BJ (cell line): ENCODE results near the gene SEZ6L. TPM values are rescaled to one million over a fixed set of nuclear protein-coding genes. Genes with fewer than 3 reads are reported as not detected.
A peak's percentile ranks its signal among the peaks of the same experiment; 100 is the strongest.

ENCODE experiments used
- CTCF ChIA-PET: fragments of 350-600 bp; formaldehyde crosslinking; extraction: SDS; loops from one replicate; lab custom pipeline; 2021; ENCODE audit warnings: antibody characterized with exemption, inconsistent platforms; lab: Yijun Ruan, JAX
- POLR2A ChIA-PET: fragments of 300-600 bp; sonication (Branson Sonifier 250); formaldehyde crosslinking; extraction: SDS; loops from one replicate; lab custom pipeline; 2021; ENCODE audit warnings: antibody characterized with exemption; lab: Charles Lee
- DNase-seq: peaks from one replicate; pipeline ENCODE4 v3.0.0-alpha.2; 2011; ENCODE audit warnings: low read depth
- H3K27me3 ChIP-seq: 2 replicates; pipeline ENCODE4 v1.6.0; 2011; ENCODE audit warnings: low read length; ENCODE audit not compliant: control insufficient read depth, insufficient read depth
- H3K36me3 ChIP-seq: 2 replicates; pipeline ENCODE4 v1.5.1; 2011; ENCODE audit warnings: low read length; ENCODE audit not compliant: control insufficient read depth, insufficient read depth
- H3K4me3 ChIP-seq: 2 replicates; pipeline ENCODE4 v1.5.1; 2011; ENCODE audit warnings: low read depth, mild to moderate bottlenecking, control low read depth, low read length
- CTCF ChIP-seq: IDR thresholded peaks from 2 replicates; pipeline ENCODE4 v1.5.1; 2011; ENCODE audit warnings: low read depth, mild to moderate bottlenecking, control low read depth, inconsistent platforms, low read length, moderate library complexity; ENCODE audit not compliant: insufficient read depth
- polyA plus RNA-seq: library from polyadenylated mRNA; depleted of rRNA; stranded (reverse); fragments of >200 nt; gene quantifications from 2 replicates; pipeline ENCODE4 v1.2.3, GENCODE V29; 2011

Gene SEZ6L
- polyA plus RNA-seq, 1 experiment, result 0.04 TPM

DNA sequence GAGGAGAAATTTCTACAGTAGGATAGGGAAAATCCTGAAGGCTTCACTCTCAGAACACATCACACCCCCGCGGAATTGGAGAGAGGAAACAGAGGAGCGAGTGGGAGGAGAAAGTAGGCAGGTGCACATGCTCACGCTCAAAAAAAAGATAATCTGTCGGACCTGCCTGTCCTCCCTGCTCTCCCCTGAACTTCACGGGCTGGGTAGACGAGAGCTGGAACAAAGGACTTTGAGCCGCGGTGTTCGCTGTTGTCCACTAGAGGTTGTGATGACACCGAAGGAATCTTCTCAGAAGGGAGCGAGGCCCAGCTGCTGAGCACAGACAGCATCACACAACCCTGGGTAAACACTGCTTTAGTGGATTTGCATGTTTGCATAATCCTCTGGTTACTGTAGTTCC lies 5.0 kb downstream of the SEZ6L start:
- no peak overlapping the region for H3K4me3 ChIP-seq
- no peak for DNase-seq
- H3K36me3 ChIP-seq, result no peaks in the 10 kb centered on the region
- ChIA-PET CTCF (interaction anchor here (0.7 to 1.8 kb wide), 2 partner anchors 184 to 193 kb away, joined by 3 to 4 read pairs; no protein-coding TSS in a partner anchor), POLR2A (no interaction called here)
- TF ChIP-seq CTCF, result peak; percentile 26; the same call in 1 of the 2 replicates
- peaks cover 13% of the 10 kb centered on the region for H3K27me3 ChIP-seq

GRCh38 chr22:26182723-26183122 lies 13.5 kb downstream of the SEZ6L start:
- TF ChIP-seq CTCF, result no peak
- DNase-seq, result no peak
- Histone ChIP-seq H3K36me3 (no peaks in the 10 kb centered on the region), H3K4me3 (no peak overlapping the region), H3K27me3 (no peaks in the 10 kb centered on the region)
- POLR2A ChIA-PET, result no interaction called here
- CTCF ChIA-PET, result interaction anchor here (3.5 kb wide), 1 partner anchor 11 kb away, joined by 17 read pairs; no protein-coding TSS in a partner anchor

- DNase-seq, result no peak
- ChIA-PET CTCF (interaction anchor here (1.2 kb wide), 1 partner anchor 13 kb away, joined by 7 read pairs; no protein-coding TSS in a partner anchor), POLR2A (no interaction called here)
- no peaks in the 10 kb centered on the region for H3K36me3 ChIP-seq
- H3K4me3 ChIP-seq, result no peak overlapping the region
- TF ChIP-seq CTCF, result no peak
- H3K27me3 ChIP-seq, result no peaks in the 10 kb centered on the region
Observed at GRCh38 chr22:26185190-26185589, 15.9 kb downstream of the SEZ6L start.

DNA sequence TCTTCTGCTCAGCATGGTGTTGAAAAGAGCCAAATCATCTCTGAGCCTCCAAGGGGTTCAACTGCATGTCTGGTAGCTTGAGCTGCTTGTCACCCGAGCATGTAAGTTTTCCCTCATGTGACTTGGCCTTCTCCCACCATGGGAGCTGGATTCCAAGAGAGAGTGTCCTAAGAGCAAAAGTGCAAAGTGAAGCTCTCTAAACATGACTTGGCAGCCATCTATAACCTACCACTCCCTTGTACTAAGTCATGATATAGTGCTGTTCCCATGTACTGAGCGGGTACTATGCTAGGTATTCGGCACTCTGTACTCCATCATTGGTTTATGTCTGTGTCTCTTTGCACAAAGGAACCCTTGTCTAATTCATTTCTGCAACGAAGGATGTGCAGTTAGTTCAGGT lies 19.1 kb downstream of the SEZ6L start:
- POLR2A ChIA-PET, result no interaction called here
- DNase-seq, result no peak

DNA sequence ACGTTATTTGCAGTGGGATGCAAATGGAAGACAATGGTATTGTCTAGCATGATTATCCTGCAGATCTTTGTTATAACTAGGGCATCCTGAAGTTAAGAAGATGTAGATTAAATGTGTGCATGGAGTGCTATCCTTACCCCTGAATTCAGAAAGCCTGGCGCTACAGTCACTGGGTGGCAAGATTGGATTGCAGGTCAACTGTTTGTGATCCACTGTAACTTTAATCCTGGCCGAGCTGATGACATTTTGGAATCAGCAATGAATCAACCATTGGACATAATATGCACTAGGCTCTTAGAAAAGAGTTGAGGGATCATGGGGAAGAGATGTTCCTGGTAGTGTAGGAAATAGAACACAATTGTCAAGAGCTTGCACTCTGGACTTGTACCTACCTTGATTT lies 25.1 kb downstream of the SEZ6L start:
- Histone ChIP-seq H3K4me3 (no peak overlapping the region), H3K36me3 (no peaks in the 10 kb centered on the region), H3K27me3 (no peaks in the 10 kb centered on the region)
- TF ChIP-seq CTCF, result no peak
- DNase-seq, result no peak
- POLR2A ChIA-PET, result no interaction called here
- CTCF ChIA-PET, result interaction anchor here (1.1 kb wide), 1 partner anchor 22 kb away, joined by 4 read pairs; no protein-coding TSS in a partner anchor

More for the DNA sequence above, 19.1 kb downstream of the SEZ6L start:
- Histone ChIP-seq H3K27me3 (no peaks in the 10 kb centered on the region), H3K4me3 (no peak overlapping the region), H3K36me3 (no peaks in the 10 kb centered on the region)
- TF ChIP-seq CTCF, result no peak
- CTCF ChIA-PET, result interaction anchor here (2.0 kb wide), 1 partner anchor 16 kb away, joined by 7 read pairs; no protein-coding TSS in a partner anchor
